ENCODE measurements around the gene JMJD8. TPM values are rescaled to one million over a fixed set of nuclear protein-coding genes. Genes with fewer than 3 reads are reported as not detected.

JMJD8 gene
- total RNA-seq, 2 donors from 2014 or later, result 11.0 to 24.7 TPM

- H3K9me3 Mint-ChIP-seq, result no peaks in the 10 kb centered on the region
- peak overlapping the region in 1 of 2 donors; percentile 4 for H3K27ac Mint-ChIP-seq
- H3K36me3 Mint-ChIP-seq, result peaks cover 5 to 22% of the 10 kb centered on the region in 2 donors
- ATAC-seq, result no peak
- DNase-seq (ENCODE audit: low spot score in 2 of 2), result peak in 1 of 2 donors; percentile 56
Observed at GRCh38 chr16:685967-686366, 1.8 kb upstream of the JMJD8 start.

GRCh38 chr16:684961-685696 lies 995 bp upstream of the JMJD8 start:
- Mint-ChIP-seq H3K9me3 (no peaks in the 10 kb centered on the region), H3K27ac (peak overlapping the region in 1 of 2 donors; percentile 4), H3K36me3 (peaks cover 5 to 22% of the 10 kb centered on the region in 2 donors)
- ATAC-seq, result no peak
- peak in 1 of 2 donors; percentile 58 for DNase-seq (ENCODE audit: low spot score in 2 of 2)

GRCh38 chr16:683396-684070 lies 601 bp downstream of the JMJD8 start:
- Mint-ChIP-seq H3K27ac (peak overlapping the region; percentile 65 to 73), H3K9me3 (no peaks in the 10 kb centered on the region), H3K36me3 (peaks cover 5 to 22% of the 10 kb centered on the region in 2 donors)
- no peak for ATAC-seq
- no peak for DNase-seq (ENCODE audit: low spot score in 2 of 2)

GRCh38 chr16:682493-683395 lies 1.4 kb downstream of the JMJD8 start:
- peak overlapping the region; percentile 73 to 94 for H3K27ac Mint-ChIP-seq
- H3K36me3 Mint-ChIP-seq, result peaks cover 5 to 22% of the 10 kb centered on the region in 2 donors
- no peaks in the 10 kb centered on the region for H3K9me3 Mint-ChIP-seq
- ATAC-seq (no peak), DNase-seq (ENCODE audit: low spot score in 2 of 2) (no peak)

GRCh38 chr16:681746-682427 lies 2.2 kb downstream of the JMJD8 start:
- H3K27ac Mint-ChIP-seq, result peak overlapping the region; percentile 71 to 94
- no peak for DNase-seq (ENCODE audit: low spot score in 2 of 2)
- H3K9me3 Mint-ChIP-seq, result no peaks in the 10 kb centered on the region
- H3K36me3 Mint-ChIP-seq, result peaks cover 5 to 22% of the 10 kb centered on the region in 2 donors
- no peak for ATAC-seq

- ATAC-seq (no peak), DNase-seq (ENCODE audit: low spot score in 2 of 2) (no peak)
- H3K27ac Mint-ChIP-seq, result peak overlapping the region; percentile 50 to 71
- peaks cover 5 to 18% of the 10 kb centered on the region in 2 donors for H3K36me3 Mint-ChIP-seq
- H3K9me3 Mint-ChIP-seq, result no peaks in the 10 kb centered on the region
Observed at GRCh38 chr16:680967-681745, 3.0 kb downstream of the JMJD8 start.

- ATAC-seq, result no peak
- no peak for DNase-seq (ENCODE audit: low spot score in 2 of 2)
- no peaks in the 10 kb centered on the region for H3K9me3 Mint-ChIP-seq
- H3K36me3 Mint-ChIP-seq, result peaks cover 5 to 15% of the 10 kb centered on the region in 2 donors
- H3K27ac Mint-ChIP-seq, result peak overlapping the region in 1 of 2 donors; percentile 71
Observed at GRCh38 chr16:680625-680945, 3.5 kb downstream of the JMJD8 start.

- ATAC-seq (peak; percentile 54 to 55), DNase-seq (ENCODE audit: low spot score in 2 of 2) (peak; percentile 85 to 87)
- Mint-ChIP-seq H3K27ac (peak within 1 kb of the TSS; percentile 71 to 85), H3K9me3 (no peaks in the 10 kb centered on the region), H3K36me3 (peaks cover 5 to 15% of the 10 kb centered on the region in 2 donors)
Observed at GRCh38 chr16:679814-680624, 4.1 kb downstream of the JMJD8 start, which contains the start of gene STUB1. Gene STUB1 (plus strand): TSS chr16:680410. CDS start chr16:680526, 116 bp downstream.

- DNase-seq (ENCODE audit: low spot score in 2 of 2) (peak in 1 of 2 donors; percentile 64), ATAC-seq (peak; percentile 6 to 39)
- peak overlapping the region; percentile 65 to 66 for H3K27ac Mint-ChIP-seq
- no peaks in the 10 kb centered on the region for H3K9me3 Mint-ChIP-seq
- H3K36me3 Mint-ChIP-seq, result peaks cover 5 to 15% of the 10 kb centered on the region in 2 donors
Observed at GRCh38 chr16:678858-679813, 5.0 kb downstream of the JMJD8 start.

GRCh38 chr16:678209-678857 lies 5.8 kb downstream of the JMJD8 start:
- DNase-seq (ENCODE audit: low spot score in 2 of 2) (no peak), ATAC-seq (no peak)
- H3K36me3 Mint-ChIP-seq, result peaks cover 5 to 15% of the 10 kb centered on the region in 2 donors
- no peaks in the 10 kb centered on the region for H3K9me3 Mint-ChIP-seq
- no peak overlapping the region for H3K27ac Mint-ChIP-seq

GRCh38 chr16:677316-678190 lies 6.6 kb downstream of the JMJD8 start:
- H3K27ac Mint-ChIP-seq, result no peak overlapping the region
- H3K36me3 Mint-ChIP-seq, result peaks cover 3 to 11% of the 10 kb centered on the region in 2 donors
- no peaks in the 10 kb centered on the region for H3K9me3 Mint-ChIP-seq
- ATAC-seq (no peak), DNase-seq (ENCODE audit: low spot score in 2 of 2) (no peak)

- Mint-ChIP-seq H3K27ac (no peak overlapping the region), H3K9me3 (no peaks in the 10 kb centered on the region), H3K36me3 (peaks cover 0 to 5% of the 10 kb centered on the region in 2 donors)
- DNase-seq (ENCODE audit: low spot score in 2 of 2) (no peak), ATAC-seq (no peak)
Observed at GRCh38 chr16:676913-677312, 7.2 kb downstream of the JMJD8 start.

- H3K36me3 Mint-ChIP-seq, result peaks cover 0 to 1% of the 10 kb centered on the region in 2 donors
- H3K27ac Mint-ChIP-seq, result no peak overlapping the region
- ATAC-seq, result no peak
- no peak for DNase-seq (ENCODE audit: low spot score in 2 of 2)
- no peaks in the 10 kb centered on the region for H3K9me3 Mint-ChIP-seq
Observed at GRCh38 chr16:676565-676902, 7.6 kb downstream of the JMJD8 start.
